ENCODE results near the gene LUZP2. TPM values are rescaled to one million over a fixed set of nuclear protein-coding genes. Genes with fewer than 3 reads are reported as not detected.

The LUZP2 gene
- polyA plus RNA-seq, 1 donor (not counting 4 experiments of a cell fraction or from before 2014, with no cell fraction given), result 0.08 TPM

DNA sequence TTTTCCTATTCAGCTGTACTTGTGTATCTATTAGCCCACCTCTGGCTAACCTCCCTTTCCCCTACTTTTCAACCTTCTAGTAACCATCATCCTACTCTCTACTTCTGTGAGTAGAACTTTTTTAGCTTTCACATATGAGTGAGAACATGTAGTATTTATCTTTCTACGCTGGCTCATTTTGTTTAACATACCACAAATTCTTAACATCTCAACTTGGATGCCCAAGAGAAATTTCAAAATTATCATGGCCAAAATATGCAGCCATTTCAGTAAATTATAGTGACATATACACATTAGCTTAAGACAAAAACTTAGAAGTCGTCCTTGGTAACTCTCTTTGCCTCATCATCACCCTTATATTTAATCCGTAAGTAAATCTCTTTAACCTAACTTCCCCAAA, 34.7 kb downstream of the LUZP2 start:
- dilution Hi-C loops (cut with MboI; ENCODE audit: extremely low pct_ligation_motif_present, low sequenced_read_pairs), result no loop called here
- H3K9ac ChIP-seq (ENCODE audit: control insufficient read depth, extremely low read depth, insufficient read depth, low read length), result no peak overlapping the region
- H3K4me3 ChIP-seq (ENCODE audit: control insufficient read depth in 2 of 3, extremely low read depth in 1 of 3, insufficient read depth in 2 of 3, low read depth in 1 of 3, low read length in 3 of 3), result no peak overlapping the region
- no peaks in the 10 kb centered on the region for H3K36me3 ChIP-seq (ENCODE audit: control insufficient read depth in 2 of 2, extremely low read depth in 1 of 2, insufficient read depth in 2 of 2, low read length in 2 of 2)
- no peak overlapping the region for H3K4me2 ChIP-seq (ENCODE audit: control insufficient read depth, extremely low read depth, insufficient read depth, low read depth, low read length)
- TF ChIP-seq EZH2 (IDR thresholded peaks at IDR 0.05; ENCODE audit: low read length), result no peak
- TF ChIP-seq, protein P1, sequence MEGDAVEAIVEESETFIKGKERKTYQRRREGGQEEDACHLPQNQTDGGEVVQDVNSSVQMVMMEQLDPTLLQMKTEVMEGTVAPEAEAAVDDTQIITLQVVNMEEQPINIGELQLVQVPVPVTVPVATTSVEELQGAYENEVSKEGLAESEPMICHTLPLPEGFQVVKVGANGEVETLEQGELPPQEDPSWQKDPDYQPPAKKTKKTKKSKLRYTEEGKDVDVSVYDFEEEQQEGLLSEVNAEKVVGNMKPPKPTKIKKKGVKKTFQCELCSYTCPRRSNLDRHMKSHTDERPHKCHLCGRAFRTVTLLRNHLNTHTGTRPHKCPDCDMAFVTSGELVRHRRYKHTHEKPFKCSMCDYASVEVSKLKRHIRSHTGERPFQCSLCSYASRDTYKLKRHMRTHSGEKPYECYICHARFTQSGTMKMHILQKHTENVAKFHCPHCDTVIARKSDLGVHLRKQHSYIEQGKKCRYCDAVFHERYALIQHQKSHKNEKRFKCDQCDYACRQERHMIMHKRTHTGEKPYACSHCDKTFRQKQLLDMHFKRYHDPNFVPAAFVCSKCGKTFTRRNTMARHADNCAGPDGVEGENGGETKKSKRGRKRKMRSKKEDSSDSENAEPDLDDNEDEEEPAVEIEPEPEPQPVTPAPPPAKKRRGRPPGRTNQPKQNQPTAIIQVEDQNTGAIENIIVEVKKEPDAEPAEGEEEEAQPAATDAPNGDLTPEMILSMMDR (optimal IDR thresholded peaks at IDR 0.05 in 1 of 3, IDR thresholded peaks at IDR 0.05 in 1 of 3, conservative IDR thresholded peaks at IDR 0.05 in 1 of 3; ENCODE audit: extremely low read depth in 1 of 3, insufficient read depth in 2 of 3, low read length in 3 of 3), result no peak
- H3K9me3 ChIP-seq (ENCODE audit: control insufficient read depth, low read depth, low read length), result no peaks in the 10 kb centered on the region
- DNase-seq (ENCODE audit: low read depth, low spot score) (no peak), FAIRE-seq (no peak)
- no peaks in the 10 kb centered on the region for H3K79me2 ChIP-seq (ENCODE audit: control insufficient read depth, insufficient read depth, low read length)
- no peak overlapping the region for H3K27ac ChIP-seq (ENCODE audit: control insufficient read depth, insufficient read depth, low read length)
- H4K20me1 ChIP-seq (ENCODE audit: control insufficient read depth, extremely low read depth, insufficient read depth, low read length), result no peaks in the 10 kb centered on the region
- H3K9me1 ChIP-seq (ENCODE audit: control insufficient read depth, extremely low read depth, insufficient read depth, low read length), result no peaks in the 10 kb centered on the region
- no peaks in the 10 kb centered on the region for H3K4me1 ChIP-seq (ENCODE audit: control insufficient read depth, extremely low read depth, insufficient read depth, low read length)
- no peak overlapping the region for H2AFZ ChIP-seq (ENCODE audit: control insufficient read depth, low read length)
- H3K27me3 ChIP-seq (ENCODE audit: control insufficient read depth, extremely low read depth, insufficient read depth, low read length), result no peaks in the 10 kb centered on the region

- H2AFZ ChIP-seq (ENCODE audit: control insufficient read depth, low read length), result no peak overlapping the region
- no peak overlapping the region for H3K27ac ChIP-seq (ENCODE audit: control insufficient read depth, insufficient read depth, low read length)
- dilution Hi-C loops (cut with MboI; ENCODE audit: extremely low pct_ligation_motif_present, low sequenced_read_pairs), result no loop called here
- H3K27me3 ChIP-seq (ENCODE audit: control insufficient read depth, extremely low read depth, insufficient read depth, low read length), result no peaks in the 10 kb centered on the region
- DNase-seq (ENCODE audit: low read depth, low spot score), result no peak
- no peak overlapping the region for H3K4me2 ChIP-seq (ENCODE audit: control insufficient read depth, extremely low read depth, insufficient read depth, low read depth, low read length)
- H3K9me3 ChIP-seq (ENCODE audit: control insufficient read depth, low read depth, low read length), result no peaks in the 10 kb centered on the region
- TF ChIP-seq, protein P1 (optimal IDR thresholded peaks at IDR 0.05 in 1 of 3, IDR thresholded peaks at IDR 0.05 in 1 of 3, conservative IDR thresholded peaks at IDR 0.05 in 1 of 3; ENCODE audit: extremely low read depth in 1 of 3, insufficient read depth in 2 of 3, low read length in 3 of 3), result no peak
- no peak for TF ChIP-seq EZH2 (IDR thresholded peaks at IDR 0.05; ENCODE audit: low read length)
- H3K36me3 ChIP-seq (ENCODE audit: control insufficient read depth in 2 of 2, extremely low read depth in 1 of 2, insufficient read depth in 2 of 2, low read length in 2 of 2), result no peaks in the 10 kb centered on the region
- no peak overlapping the region for H3K9ac ChIP-seq (ENCODE audit: control insufficient read depth, extremely low read depth, insufficient read depth, low read length)
- H3K4me1 ChIP-seq (ENCODE audit: control insufficient read depth, extremely low read depth, insufficient read depth, low read length), result no peaks in the 10 kb centered on the region
- no peak overlapping the region for H3K4me3 ChIP-seq (ENCODE audit: control insufficient read depth in 2 of 3, extremely low read depth in 1 of 3, insufficient read depth in 2 of 3, low read depth in 1 of 3, low read length in 3 of 3)
- no peaks in the 10 kb centered on the region for H4K20me1 ChIP-seq (ENCODE audit: control insufficient read depth, extremely low read depth, insufficient read depth, low read length)
- no peaks in the 10 kb centered on the region for H3K79me2 ChIP-seq (ENCODE audit: control insufficient read depth, insufficient read depth, low read length)
- no peaks in the 10 kb centered on the region for H3K9me1 ChIP-seq (ENCODE audit: control insufficient read depth, extremely low read depth, insufficient read depth, low read length)
- no peak for FAIRE-seq
These were observed 46.9 kb downstream of the LUZP2 start for GRCh38 chr11:24543771-24544170.
